ENCODE results near the gene NUP214. TPM values are rescaled to one million over a fixed set of nuclear protein-coding genes. Genes with fewer than 3 reads are reported as not detected.

Gene NUP214
- total and polyA plus RNA-seq, 2 of the 4 experiments (the other 2 are of a cell fraction), result 7.9 to 13.4 TPM

DNA sequence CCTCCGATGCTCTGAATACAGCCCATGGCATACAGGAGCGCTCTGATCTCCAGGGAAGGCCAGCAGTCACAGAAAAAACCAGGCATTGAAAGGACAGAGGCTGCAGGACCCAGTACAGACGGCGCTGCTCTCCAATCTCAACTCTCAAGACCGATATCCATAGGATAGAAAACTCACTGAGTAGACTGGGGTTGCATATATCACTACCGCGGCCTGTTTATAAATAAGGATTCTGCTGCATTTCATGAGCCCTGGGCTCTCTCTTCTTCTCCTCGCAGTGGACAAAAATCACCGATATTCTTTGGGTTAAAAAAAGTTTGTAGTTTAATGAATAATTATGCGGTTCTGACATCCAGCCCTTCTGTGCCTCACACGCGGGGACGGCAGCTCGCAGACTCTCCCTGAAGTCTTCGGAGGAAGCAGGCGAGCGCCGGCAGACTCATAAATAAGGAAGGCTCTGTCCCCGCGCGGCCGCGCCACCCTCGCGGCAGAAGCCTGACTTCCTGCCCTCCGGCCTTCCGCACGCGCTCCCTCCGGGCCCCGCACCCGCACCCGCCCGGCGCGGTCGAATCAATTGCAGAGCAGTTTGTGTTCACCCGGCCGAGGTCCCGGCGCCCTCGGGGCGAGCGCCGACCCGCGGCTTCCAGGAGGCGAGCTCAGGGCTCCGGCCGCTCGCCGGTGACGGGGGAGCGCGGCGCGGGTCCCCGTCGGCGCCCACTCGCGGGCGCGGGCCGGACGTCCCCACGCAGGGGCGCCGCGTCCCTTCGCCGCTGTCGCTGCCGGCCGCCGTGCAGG is 150.9 kb downstream of the NUP214 start, which contains the start of gene FAM78A:
FAM78A (minus strand) TSS at position 417 of the 795 bp plus-strand sequence; CDS start at position 86, 331 bp downstream.
- no peak within 1 kb of the TSS for H2BK15ac ChIP-seq (ENCODE audit: low read depth, low read length)
- H2BK5ac ChIP-seq (ENCODE audit: low read depth, low read length, poor library complexity, severe bottlenecking), result no peak within 1 kb of the TSS
- intact Hi-C loops (cut with micrococcal nuclease) (loop anchor here (2.0 kb wide), 1 partner anchor 73 kb away; no protein-coding TSS in a partner anchor), in situ Hi-C loops (cut with MboI; ENCODE audit: low sequenced_read_pairs) (no loop called here), dilution Hi-C loops (cut with HindIII; ENCODE audit: low sequenced_read_pairs, unreplicated experiment) (no loop called here)
- H3K4me1 ChIP-seq (ENCODE audit: control insufficient read depth, insufficient read depth, low read length), result no peaks in the 10 kb centered on the region
- H3K4ac ChIP-seq (ENCODE audit: low read depth, low read length), result no peak within 1 kb of the TSS
- no peak within 1 kb of the TSS for H2AK9ac ChIP-seq (replicated peaks; ENCODE audit: low read depth, low read length, poor library complexity)
- peak within 1 kb of the TSS; percentile 27 for H3K4me2 ChIP-seq (ENCODE audit: low read depth, low read length)
- no peak within 1 kb of the TSS for H3K18ac ChIP-seq (ENCODE audit: low read depth, low read length)
- H3K14ac ChIP-seq (replicated peaks; ENCODE audit: low read depth, low read length), result no peak within 1 kb of the TSS
- H4K5ac ChIP-seq (ENCODE audit: low read depth, low read length), result no peak within 1 kb of the TSS
- no peaks in the 10 kb centered on the region for H3K9me1 ChIP-seq (ENCODE audit: insufficient read depth, low read length)
- H3K23ac ChIP-seq (ENCODE audit: low read depth, low read length), result no peak within 1 kb of the TSS
- peak within 1 kb of the TSS; percentile 79 for H2AFZ ChIP-seq (replicated peaks; ENCODE audit: low read length, poor library complexity)
- POLR2A ChIA-PET (ENCODE audit: unreplicated experiment), result no interaction called here
- no peak within 1 kb of the TSS for H3K27ac ChIP-seq (ENCODE audit: insufficient read depth, low read length)
- TF ChIP-seq, protein P1, sequence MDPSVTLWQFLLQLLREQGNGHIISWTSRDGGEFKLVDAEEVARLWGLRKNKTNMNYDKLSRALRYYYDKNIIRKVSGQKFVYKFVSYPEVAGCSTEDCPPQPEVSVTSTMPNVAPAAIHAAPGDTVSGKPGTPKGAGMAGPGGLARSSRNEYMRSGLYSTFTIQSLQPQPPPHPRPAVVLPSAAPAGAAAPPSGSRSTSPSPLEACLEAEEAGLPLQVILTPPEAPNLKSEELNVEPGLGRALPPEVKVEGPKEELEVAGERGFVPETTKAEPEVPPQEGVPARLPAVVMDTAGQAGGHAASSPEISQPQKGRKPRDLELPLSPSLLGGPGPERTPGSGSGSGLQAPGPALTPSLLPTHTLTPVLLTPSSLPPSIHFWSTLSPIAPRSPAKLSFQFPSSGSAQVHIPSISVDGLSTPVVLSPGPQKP (IDR thresholded peaks at IDR 0.05; ENCODE audit: borderline replicate concordance, low read depth, low read length), result no peak
- TF ChIP-seq SMC3 (IDR thresholded peaks at IDR 0.05; ENCODE audit: low read depth, low read length), result no peak
- no peak for TF ChIP-seq MAZ (IDR thresholded peaks at IDR 0.05; ENCODE audit: borderline replicate concordance, low read depth, low read length)
- TF ChIP-seq RCOR1 (IDR thresholded peaks at IDR 0.05; ENCODE audit: insufficient replicate concordance, low read length), result no peak
- no peak for TF ChIP-seq POLR2A (IDR thresholded peaks at IDR 0.05; ENCODE audit: low read depth, low read length)
- TF ChIP-seq FOS (IDR thresholded peaks at IDR 0.05; ENCODE audit: low read depth, low read length), result no peak
- no peak for TF ChIP-seq NFE2L2 (IDR thresholded peaks at IDR 0.05; ENCODE audit: low read depth, low read length)
- no peak for TF ChIP-seq RAD21 (IDR thresholded peaks at IDR 0.05; ENCODE audit: low read length)
- no peak for TF ChIP-seq MXI1 (IDR thresholded peaks at IDR 0.05; ENCODE audit: borderline replicate concordance, low read depth, low read length)
- no peak for TF ChIP-seq BHLHE40 (IDR thresholded peaks at IDR 0.05; ENCODE audit: low read depth, low read length)
- no peak for TF ChIP-seq MAFK (IDR thresholded peaks at IDR 0.05; ENCODE audit: low read depth, low read length)
- TF ChIP-seq, protein P2, sequence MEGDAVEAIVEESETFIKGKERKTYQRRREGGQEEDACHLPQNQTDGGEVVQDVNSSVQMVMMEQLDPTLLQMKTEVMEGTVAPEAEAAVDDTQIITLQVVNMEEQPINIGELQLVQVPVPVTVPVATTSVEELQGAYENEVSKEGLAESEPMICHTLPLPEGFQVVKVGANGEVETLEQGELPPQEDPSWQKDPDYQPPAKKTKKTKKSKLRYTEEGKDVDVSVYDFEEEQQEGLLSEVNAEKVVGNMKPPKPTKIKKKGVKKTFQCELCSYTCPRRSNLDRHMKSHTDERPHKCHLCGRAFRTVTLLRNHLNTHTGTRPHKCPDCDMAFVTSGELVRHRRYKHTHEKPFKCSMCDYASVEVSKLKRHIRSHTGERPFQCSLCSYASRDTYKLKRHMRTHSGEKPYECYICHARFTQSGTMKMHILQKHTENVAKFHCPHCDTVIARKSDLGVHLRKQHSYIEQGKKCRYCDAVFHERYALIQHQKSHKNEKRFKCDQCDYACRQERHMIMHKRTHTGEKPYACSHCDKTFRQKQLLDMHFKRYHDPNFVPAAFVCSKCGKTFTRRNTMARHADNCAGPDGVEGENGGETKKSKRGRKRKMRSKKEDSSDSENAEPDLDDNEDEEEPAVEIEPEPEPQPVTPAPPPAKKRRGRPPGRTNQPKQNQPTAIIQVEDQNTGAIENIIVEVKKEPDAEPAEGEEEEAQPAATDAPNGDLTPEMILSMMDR (conservative IDR thresholded peaks at IDR 0.05; ENCODE audit: low read depth, low read length), result no peak
- H4K91ac ChIP-seq (ENCODE audit: insufficient read depth, low read depth, low read length), result no peak within 1 kb of the TSS
- H3K9me3 ChIP-seq (ENCODE audit: control insufficient read depth, insufficient read depth, low read length), result no peaks in the 10 kb centered on the region
- H4K20me1 ChIP-seq (ENCODE audit: insufficient read depth, low read length), result no peaks in the 10 kb centered on the region
- no TSS peak for BruUV-seq (replicated peaks)
- H3K9ac ChIP-seq (ENCODE audit: low read depth, low read length), result no peak within 1 kb of the TSS
- H3K4me3 ChIP-seq (ENCODE audit: insufficient read depth, low read depth, low read length), result peak within 1 kb of the TSS; percentile 66
- no peak within 1 kb of the TSS for H2AK5ac ChIP-seq (ENCODE audit: low read depth, low read length)
- WGBS, 2 experiments (ENCODE audit: extremely low coverage in 2 of 2, insufficient read length in 1 of 2), result 10% methylated on average over 19 of the region's 76 CpGs; no CpG with 5 or more reads in 1 of the 2 experiments
- DNase-seq, result no peak
- peaks cover 51% of the 10 kb centered on the region for H3K27me3 ChIP-seq (ENCODE audit: control insufficient read depth, insufficient read depth, low read length)
- CTCF ChIA-PET, result no interaction called here
- no peak within 1 kb of the TSS for H2BK120ac ChIP-seq (ENCODE audit: low read depth, low read length)
- H3K36me3 ChIP-seq (ENCODE audit: control insufficient read depth, insufficient read depth, low read length), result no peaks in the 10 kb centered on the region
- no peak within 1 kb of the TSS for H4K8ac ChIP-seq (ENCODE audit: low read depth in 2 of 2, low read length in 2 of 2)
- no peaks in the 10 kb centered on the region for H3K79me1 ChIP-seq (ENCODE audit: low read depth in 1 of 2, low read length in 2 of 2)
- H2BK20ac ChIP-seq (ENCODE audit: low read depth, low read length), result no peak within 1 kb of the TSS
- no peak within 1 kb of the TSS for H3K56ac ChIP-seq (ENCODE audit: extremely low read depth, insufficient read depth, low read length)
- no peak; the same call in 1 of the 2 replicates for ATAC-seq (ENCODE audit: low read depth)
